OCI-LY1 (cell line): ENCODE measurements around the gene TOP3B.

Source experiments
- H2AFZ ChIP-seq: fragments of 200-600 bp; sonication (generic), shearing (Covaris generic); 2 replicates; pipeline ENCODE4 v1.6.0; 2014; ENCODE audit warnings: antibody characterized with exemption, mild to moderate bottlenecking, low read length
- H3F3A ChIP-seq: fragments of 200-600 bp; sonication (generic), shearing (Covaris generic); 2 replicates; pipeline ENCODE4 v1.6.0; 2014; ENCODE audit warnings: mild to moderate bottlenecking, antibody characterized with exemption, low read length, moderate library complexity; ENCODE audit not compliant: insufficient read depth
- H3K27ac ChIP-seq: fragments of 200-600 bp; sonication (generic); 2 replicates; pipeline ENCODE4 v1.5.1; 2014; ENCODE audit warnings: low read length, mixed run types, mild to moderate bottlenecking, low read depth; ENCODE audit not compliant: poor library complexity, severe bottlenecking
- H3K27me3 ChIP-seq: fragments of 200-600 bp; sonication (generic); 2 replicates; pipeline ENCODE4 v1.6.0; 2014; ENCODE audit warnings: antibody characterized with exemption, mild to moderate bottlenecking, low read length, moderate library complexity; ENCODE audit not compliant: insufficient read depth
- H3K36me3 ChIP-seq: fragments of 200-600 bp; sonication (generic); 2 replicates; pipeline ENCODE4 v1.6.1; 2014; ENCODE audit warnings: mild to moderate bottlenecking, antibody characterized with exemption, low read length, moderate library complexity, mixed read lengths; ENCODE audit not compliant: insufficient read depth
- H3K4me1 ChIP-seq: fragments of 200-600 bp; sonication (generic); 2 replicates; pipeline ENCODE4 v1.5.1; 2014; ENCODE audit warnings: mild to moderate bottlenecking, low read length, moderate library complexity; ENCODE audit not compliant: insufficient read depth, severe bottlenecking
- H3K4me2 ChIP-seq: fragments of 200-600 bp; sonication (generic), shearing (Covaris generic); 2 replicates; pipeline ENCODE4 v1.6.1; 2014; ENCODE audit warnings: low read length
- H3K4me3 ChIP-seq: fragments of 200-600 bp; sonication (generic); 2 replicates; pipeline ENCODE4 v1.5.1; 2014; ENCODE audit warnings: low read length, low read depth, mild to moderate bottlenecking, mixed read lengths; ENCODE audit not compliant: poor library complexity, severe bottlenecking
- H3K79me2 ChIP-seq: fragments of 200-600 bp; shearing (Covaris generic); 2 replicates; pipeline ENCODE4 v1.6.1; 2016; ENCODE audit warnings: mixed run types, low read length, mixed read lengths; ENCODE audit not compliant: insufficient read depth
- H3K9ac ChIP-seq: fragments of 200-600 bp; sonication (generic), shearing (Covaris generic); 2 replicates; pipeline ENCODE4 v1.6.1; 2014; ENCODE audit warnings: mild to moderate bottlenecking, low read length, mixed read lengths
- H3K9me2 ChIP-seq: fragments of 200-600 bp; sonication (generic), shearing (Covaris generic); 2 replicates; pipeline ENCODE4 v1.6.1; 2014; ENCODE audit warnings: low read depth, mild to moderate bottlenecking, low read length, mixed read lengths
- H3K9me3 ChIP-seq: fragments of 200-600 bp; shearing (Covaris generic); 2 replicates; pipeline ENCODE4 v1.6.1; 2014; ENCODE audit warnings: low read length, mixed read lengths
- H4K20me1 ChIP-seq: fragments of 200-600 bp; sonication (generic), shearing (Covaris generic); 2 replicates; pipeline ENCODE4 v1.6.0; 2016; ENCODE audit warnings: mild to moderate bottlenecking, low read length; ENCODE audit not compliant: insufficient read depth
- EZH2 ChIP-seq: fragments of 200-600 bp; sonication (generic), shearing (Covaris generic); IDR thresholded peaks from 2 replicates; pipeline ENCODE4 v1.8.0; 2017; ENCODE audit warnings: borderline replicate concordance, mixed run types, mild to moderate bottlenecking, antibody characterized with exemption, low read length, moderate library complexity, mixed read lengths
- TF ChIP-seq, protein P1 (sequence below): fragments of 200-600 bp; sonication (generic), shearing (Covaris generic); IDR thresholded peaks from 2 replicates; pipeline ENCODE4 v1.5.1; 2017; ENCODE audit warnings: mild to moderate bottlenecking, antibody characterized with exemption, low read length, moderate library complexity, mixed read lengths

The TOP3B gene

DNA sequence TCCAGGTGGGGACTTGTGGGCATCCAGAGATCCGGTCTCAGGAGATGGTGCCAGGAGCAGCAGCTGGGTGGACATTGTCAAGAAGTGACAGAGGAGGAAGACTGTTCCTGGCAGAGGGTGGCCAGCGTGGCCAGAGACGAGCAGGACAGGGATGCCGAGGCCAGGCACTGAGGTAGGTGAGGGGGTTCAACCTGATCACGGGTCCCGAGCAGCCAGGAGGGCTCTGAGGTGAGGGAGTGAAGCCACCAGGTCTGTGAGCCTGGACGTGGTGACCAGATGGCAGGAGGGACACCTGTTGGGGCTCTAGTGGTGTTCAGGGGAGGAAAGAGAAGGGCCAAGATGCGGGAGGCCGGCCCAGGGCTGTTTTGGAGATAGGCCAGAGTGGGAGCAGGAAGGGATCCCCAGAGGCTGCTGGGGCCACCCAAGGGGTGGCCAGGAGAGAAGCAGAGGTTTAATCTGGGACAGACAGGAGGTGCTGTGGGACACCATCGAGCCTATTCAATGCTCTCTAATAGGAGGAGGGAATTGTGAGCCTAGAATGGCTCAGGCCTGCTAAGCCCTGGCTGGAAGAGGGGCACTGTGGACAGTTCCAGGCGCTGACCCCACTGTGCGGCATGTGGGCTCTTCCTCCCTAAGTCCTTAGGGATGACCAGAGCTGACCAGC lies 36.2 kb downstream of the TOP3B start:
- Histone ChIP-seq H4K20me1 (no peaks in the 10 kb centered on the region), H3K9me3 (no peaks in the 10 kb centered on the region), H3K27me3 (no peaks in the 10 kb centered on the region), H3K79me2 (no peaks in the 10 kb centered on the region), H3K27ac (no peak overlapping the region), H3K4me1 (no peaks in the 10 kb centered on the region), H3K4me2 (no peak overlapping the region), H3K36me3 (no peaks in the 10 kb centered on the region; the same call in 1 of the 2 replicates), H3K9ac (no peak overlapping the region), H3F3A (no peaks in the 10 kb centered on the region), H3K9me2 (no peaks in the 10 kb centered on the region), H2AFZ (no peak overlapping the region), H3K4me3 (no peak overlapping the region)
- no peak for TF ChIP-seq EZH2
- TF ChIP-seq, protein P1, sequence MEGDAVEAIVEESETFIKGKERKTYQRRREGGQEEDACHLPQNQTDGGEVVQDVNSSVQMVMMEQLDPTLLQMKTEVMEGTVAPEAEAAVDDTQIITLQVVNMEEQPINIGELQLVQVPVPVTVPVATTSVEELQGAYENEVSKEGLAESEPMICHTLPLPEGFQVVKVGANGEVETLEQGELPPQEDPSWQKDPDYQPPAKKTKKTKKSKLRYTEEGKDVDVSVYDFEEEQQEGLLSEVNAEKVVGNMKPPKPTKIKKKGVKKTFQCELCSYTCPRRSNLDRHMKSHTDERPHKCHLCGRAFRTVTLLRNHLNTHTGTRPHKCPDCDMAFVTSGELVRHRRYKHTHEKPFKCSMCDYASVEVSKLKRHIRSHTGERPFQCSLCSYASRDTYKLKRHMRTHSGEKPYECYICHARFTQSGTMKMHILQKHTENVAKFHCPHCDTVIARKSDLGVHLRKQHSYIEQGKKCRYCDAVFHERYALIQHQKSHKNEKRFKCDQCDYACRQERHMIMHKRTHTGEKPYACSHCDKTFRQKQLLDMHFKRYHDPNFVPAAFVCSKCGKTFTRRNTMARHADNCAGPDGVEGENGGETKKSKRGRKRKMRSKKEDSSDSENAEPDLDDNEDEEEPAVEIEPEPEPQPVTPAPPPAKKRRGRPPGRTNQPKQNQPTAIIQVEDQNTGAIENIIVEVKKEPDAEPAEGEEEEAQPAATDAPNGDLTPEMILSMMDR = no peak

DNA sequence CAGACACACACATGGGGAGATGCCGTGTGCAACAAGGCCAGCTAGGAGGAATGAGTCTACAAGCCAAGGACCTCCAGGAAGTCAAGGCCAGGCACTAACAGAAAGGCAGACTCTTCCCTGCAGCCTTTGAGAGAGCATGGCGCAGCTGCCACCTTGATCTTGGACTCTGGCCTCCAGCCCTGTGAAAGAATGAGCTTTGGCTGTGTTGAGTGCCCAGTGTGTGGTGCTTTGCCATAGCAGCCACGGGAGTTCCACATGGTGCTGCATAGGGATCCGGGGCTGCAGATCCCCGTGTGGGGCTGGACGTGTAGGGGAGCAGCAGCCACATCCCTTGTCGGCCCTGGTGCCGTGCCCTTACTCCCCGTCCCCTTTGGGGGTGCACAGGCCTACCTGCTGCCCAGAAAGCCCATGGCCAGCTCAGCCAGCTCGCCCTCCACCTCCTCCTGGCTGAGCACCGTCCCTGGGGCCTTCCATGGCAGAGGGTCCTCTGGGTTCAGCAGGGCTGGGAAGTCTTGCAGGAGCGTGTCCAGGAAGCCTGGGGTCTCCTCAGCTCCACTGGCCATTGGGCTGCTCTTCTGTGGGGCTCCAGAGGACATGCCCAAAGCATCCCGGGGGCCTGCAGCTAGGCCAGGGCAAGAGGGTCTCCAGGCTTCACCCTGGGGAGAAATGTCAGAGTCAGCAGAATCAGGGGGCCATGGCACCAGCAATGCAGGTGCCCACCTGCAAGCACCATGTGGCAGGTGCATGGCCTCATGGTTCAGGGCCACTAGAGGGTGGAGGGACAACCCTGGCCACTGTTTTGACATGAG lies 36.9 kb downstream of the TOP3B start:
- Histone ChIP-seq H3K79me2 (no peaks in the 10 kb centered on the region), H2AFZ (no peak overlapping the region), H3K9me3 (no peaks in the 10 kb centered on the region), H3K9ac (no peak overlapping the region), H3K27me3 (no peaks in the 10 kb centered on the region), H3K27ac (no peak overlapping the region), H3K4me1 (no peaks in the 10 kb centered on the region), H4K20me1 (no peaks in the 10 kb centered on the region), H3K4me2 (no peak overlapping the region), H3K4me3 (no peak overlapping the region), H3F3A (no peaks in the 10 kb centered on the region), H3K36me3 (no peaks in the 10 kb centered on the region), H3K9me2 (no peaks in the 10 kb centered on the region)
- TF ChIP-seq, protein P1 = no peak
- no peak for TF ChIP-seq EZH2

DNA sequence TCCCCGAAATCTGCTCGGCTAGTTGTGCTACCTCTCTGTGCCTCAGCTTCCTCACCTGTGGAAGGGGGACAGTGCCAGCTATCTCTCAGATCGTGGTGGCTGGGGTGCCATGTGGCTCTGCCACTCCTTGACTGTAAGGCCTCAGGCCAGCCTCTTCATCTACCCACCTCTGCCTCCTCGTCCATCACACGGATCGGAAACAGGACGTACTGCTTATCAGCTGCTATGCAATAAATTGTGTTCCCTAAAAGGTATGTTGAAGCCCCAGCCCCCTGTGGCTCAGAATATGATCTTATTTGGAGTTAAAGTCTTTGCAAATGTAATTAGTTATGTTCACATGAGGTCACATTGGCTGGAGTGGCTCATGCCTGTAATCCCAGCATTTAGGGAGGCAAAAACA lies 37.7 kb downstream of the TOP3B start:
- no peak overlapping the region for H3K27ac ChIP-seq
- no peaks in the 10 kb centered on the region for H3F3A ChIP-seq
- no peaks in the 10 kb centered on the region for H3K27me3 ChIP-seq
- H3K9ac ChIP-seq = no peak overlapping the region
- H3K9me2 ChIP-seq = no peaks in the 10 kb centered on the region
- H3K79me2 ChIP-seq = no peaks in the 10 kb centered on the region
- no peaks in the 10 kb centered on the region for H3K36me3 ChIP-seq
- no peak overlapping the region for H2AFZ ChIP-seq
- no peak overlapping the region for H3K4me3 ChIP-seq
- H3K9me3 ChIP-seq = no peaks in the 10 kb centered on the region
- H3K4me1 ChIP-seq = no peaks in the 10 kb centered on the region
- TF ChIP-seq EZH2 = no peak
- TF ChIP-seq, protein P1 = no peak
- H4K20me1 ChIP-seq = no peaks in the 10 kb centered on the region
- no peak overlapping the region for H3K4me2 ChIP-seq
